SK-N-SH (cell line): ENCODE data around the gene PALLD.

ENCODE experiments used
- EP300 ChIP-seq, 2 experiments: IDR thresholded peaks; 2 replicates each; pipeline versions ENCODE4 v1.4.0 to v1.6.1; 2012; ENCODE audit warnings: borderline replicate concordance in 1 of 2, low read depth in 1 of 2, low read length in 1 of 2
- MXI1 ChIP-seq: IDR thresholded peaks from 2 replicates; pipeline ENCODE4 v1.6.1; 2012; ENCODE audit warnings: mild to moderate bottlenecking, low read depth, low read length, improper control_type of control experiment
- TF ChIP-seq, protein P1 (sequence below): fragments of 200-600 bp; sonication (generic); IDR thresholded peaks from 2 replicates; pipeline ENCODE4 v1.6.1; 2017; ENCODE audit warnings: antibody characterized with exemption, mild to moderate bottlenecking, moderate library complexity

- TF ChIP-seq, protein P1, sequence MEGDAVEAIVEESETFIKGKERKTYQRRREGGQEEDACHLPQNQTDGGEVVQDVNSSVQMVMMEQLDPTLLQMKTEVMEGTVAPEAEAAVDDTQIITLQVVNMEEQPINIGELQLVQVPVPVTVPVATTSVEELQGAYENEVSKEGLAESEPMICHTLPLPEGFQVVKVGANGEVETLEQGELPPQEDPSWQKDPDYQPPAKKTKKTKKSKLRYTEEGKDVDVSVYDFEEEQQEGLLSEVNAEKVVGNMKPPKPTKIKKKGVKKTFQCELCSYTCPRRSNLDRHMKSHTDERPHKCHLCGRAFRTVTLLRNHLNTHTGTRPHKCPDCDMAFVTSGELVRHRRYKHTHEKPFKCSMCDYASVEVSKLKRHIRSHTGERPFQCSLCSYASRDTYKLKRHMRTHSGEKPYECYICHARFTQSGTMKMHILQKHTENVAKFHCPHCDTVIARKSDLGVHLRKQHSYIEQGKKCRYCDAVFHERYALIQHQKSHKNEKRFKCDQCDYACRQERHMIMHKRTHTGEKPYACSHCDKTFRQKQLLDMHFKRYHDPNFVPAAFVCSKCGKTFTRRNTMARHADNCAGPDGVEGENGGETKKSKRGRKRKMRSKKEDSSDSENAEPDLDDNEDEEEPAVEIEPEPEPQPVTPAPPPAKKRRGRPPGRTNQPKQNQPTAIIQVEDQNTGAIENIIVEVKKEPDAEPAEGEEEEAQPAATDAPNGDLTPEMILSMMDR: no peak
- TF ChIP-seq EP300 (IDR thresholded peaks at IDR 0.05; ENCODE audit: borderline replicate concordance in 1 of 2, low read depth in 1 of 2, low read length in 1 of 2) (0 out of 4 replicates have a peak, but pooled peaks of 1 of the 2 experiments have one; percentile 13), MXI1 (no peak)
Measured at GRCh38 chr4:168812806-168813205, 316.0 kb downstream of the PALLD start.
